HG03521 (cell line): ENCODE measurements around the gene SPACA7.

Experiments used
- ATAC-seq: cut with Tn5 transposase; IDR thresholded peaks from one replicate; pipeline ENCODE4 v1.9.1; 2021; ENCODE audit warnings: mild to moderate bottlenecking, moderate library complexity; ENCODE audit not compliant: unreplicated experiment

Gene SPACA7

DNA sequence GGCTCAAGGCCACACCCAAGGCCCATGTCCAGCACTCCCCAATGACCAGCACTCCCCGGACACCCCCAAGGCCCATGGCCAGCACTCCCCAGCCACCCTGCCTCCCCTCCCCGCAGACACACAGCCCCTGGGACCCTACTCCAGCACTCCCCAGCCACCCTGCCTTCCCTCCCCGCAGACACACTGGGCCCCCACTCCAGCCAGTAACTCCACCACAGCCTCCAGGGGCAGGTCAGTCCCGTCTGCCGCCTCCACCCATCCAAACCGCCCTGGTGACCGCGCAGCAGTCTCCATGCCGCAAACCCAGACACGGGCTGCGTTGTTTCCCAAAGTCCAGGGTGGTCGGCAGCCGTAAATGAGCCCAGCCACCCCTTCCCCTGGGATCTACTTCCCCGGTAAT, 70.7 kb downstream of the SPACA7 start:
- ATAC-seq, result no peak

GRCh38 chr13:112447306-112447705, 71.2 kb downstream of the SPACA7 start:
- ATAC-seq, result no peak

GRCh38 chr13:112447761-112448603, 71.8 kb downstream of the SPACA7 start:
- no peak for ATAC-seq

- ATAC-seq, result no peak
Measured at GRCh38 chr13:112448621-112449544, 72.7 kb downstream of the SPACA7 start.

- no peak for ATAC-seq
Measured at GRCh38 chr13:112449545-112449930, 73.4 kb downstream of the SPACA7 start.

DNA sequence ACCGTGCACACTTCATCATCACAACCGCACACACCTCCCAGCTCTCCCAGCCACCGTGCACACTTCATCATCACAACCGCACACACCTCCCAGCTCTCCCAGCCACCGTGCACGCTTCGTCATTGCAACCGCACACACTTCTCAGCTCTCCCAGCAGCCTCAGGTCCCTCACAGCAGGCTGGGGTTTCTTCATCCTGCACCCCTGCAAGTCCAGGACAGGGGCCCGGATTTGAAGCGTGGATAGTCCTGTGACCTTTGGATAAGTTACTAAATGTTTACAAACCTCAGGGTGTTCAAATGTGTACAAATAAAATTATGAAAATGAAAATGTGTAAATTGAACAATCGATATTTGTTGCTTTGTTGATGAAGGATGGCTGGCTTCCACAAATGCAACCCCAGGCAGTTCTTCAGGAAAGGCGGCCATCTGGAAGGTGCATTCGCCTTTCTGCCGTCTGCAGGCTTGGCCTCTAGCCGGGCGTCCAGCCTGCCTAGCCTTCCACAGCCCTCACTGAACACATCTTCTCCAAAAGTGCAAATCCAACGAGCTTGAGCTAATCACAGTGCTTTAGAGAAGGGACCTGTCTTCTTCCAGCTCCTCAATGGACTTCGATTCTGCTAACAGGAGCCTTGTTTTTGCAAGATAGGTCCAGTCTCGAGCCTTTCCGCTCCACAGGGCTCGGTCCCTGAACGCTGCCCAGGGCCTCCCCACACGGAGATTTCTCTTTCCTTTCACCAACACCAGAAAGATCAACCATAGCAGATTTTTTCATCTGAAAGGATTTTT, 74.2 kb downstream of the SPACA7 start:
- ATAC-seq, result no peak

- no peak for ATAC-seq
Measured at GRCh38 chr13:112450904-112451240, 74.7 kb downstream of the SPACA7 start.

DNA sequence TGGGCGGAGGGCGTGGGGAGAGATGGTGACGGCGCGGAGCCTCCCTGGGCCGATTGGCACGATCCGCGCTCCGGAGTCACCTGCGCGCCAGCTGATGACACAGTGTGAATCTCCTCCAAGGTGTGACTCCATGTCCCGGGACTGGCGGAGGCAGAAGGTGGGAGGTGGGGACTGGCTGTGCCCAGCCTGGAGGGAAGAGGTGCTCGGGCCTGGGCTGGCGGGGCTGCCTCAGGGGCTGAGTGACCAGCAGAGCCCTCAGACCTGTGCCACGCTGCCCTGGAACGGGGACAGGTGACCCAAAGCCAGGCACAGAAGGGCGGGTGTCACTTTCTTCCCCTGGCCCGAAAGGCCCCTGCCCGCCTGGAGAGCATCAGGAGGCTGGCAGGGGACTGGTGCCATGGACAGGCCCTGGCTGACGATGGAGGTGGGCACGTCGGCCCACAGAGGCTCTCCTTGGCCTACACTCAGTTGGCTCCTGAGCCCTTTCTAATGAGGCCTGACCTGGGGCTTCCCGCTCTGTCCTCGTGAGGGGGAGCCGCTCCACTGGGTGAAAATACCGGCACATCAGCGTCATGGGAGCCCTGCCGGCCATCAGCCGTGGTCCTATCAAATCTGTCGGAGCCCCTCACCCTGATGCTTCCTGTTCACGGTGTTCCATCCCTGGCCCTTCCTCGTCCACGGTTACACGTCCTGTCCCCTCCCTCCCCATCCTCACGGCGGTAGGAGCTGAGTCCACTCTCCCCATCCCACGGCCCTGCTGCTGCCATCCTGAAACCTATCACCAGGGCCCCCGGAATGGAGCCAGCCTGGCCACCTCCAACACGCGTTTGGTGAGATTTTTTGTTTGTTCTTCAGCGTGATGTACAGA, 75.6 kb downstream of the SPACA7 start:
- no peak for ATAC-seq

- no peak for ATAC-seq
Measured at GRCh38 chr13:112452380-112453206, 76.4 kb downstream of the SPACA7 start.

- ATAC-seq, result no peak
Measured at GRCh38 chr13:112453207-112453829, 77.2 kb downstream of the SPACA7 start.

GRCh38 chr13:112453874-112454647, 77.9 kb downstream of the SPACA7 start:
- no peak for ATAC-seq

- no peak for ATAC-seq
Measured at GRCh38 chr13:112454648-112455334, 78.6 kb downstream of the SPACA7 start.

DNA sequence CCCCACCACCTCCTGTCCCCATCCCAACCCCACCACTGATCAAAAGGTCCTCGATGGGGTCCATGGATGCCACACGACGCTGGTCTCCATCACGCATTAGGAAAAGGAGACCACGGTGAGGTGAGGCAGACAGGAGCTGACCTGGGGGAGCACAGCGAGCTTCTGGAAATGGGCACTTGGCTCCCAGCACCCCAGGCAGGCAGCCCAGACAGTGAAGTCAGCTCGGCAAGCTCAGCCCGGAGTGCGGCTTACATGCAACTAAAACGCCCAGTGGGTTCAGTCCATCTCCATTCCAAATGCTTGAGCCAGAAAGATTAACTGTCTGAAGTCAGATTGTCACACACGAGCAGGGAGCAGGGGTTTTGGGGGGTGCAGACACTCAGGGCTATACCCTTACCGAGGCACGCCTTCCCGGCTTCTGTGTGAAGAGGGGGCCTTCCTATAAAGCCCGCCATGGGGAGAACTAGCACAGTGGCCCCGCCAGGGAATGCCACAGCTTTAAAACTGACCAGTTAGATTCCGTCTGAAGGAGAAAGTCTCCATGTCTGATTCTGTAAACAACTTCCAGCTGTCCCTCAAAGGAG, 79.4 kb downstream of the SPACA7 start:
- no peak for ATAC-seq

DNA sequence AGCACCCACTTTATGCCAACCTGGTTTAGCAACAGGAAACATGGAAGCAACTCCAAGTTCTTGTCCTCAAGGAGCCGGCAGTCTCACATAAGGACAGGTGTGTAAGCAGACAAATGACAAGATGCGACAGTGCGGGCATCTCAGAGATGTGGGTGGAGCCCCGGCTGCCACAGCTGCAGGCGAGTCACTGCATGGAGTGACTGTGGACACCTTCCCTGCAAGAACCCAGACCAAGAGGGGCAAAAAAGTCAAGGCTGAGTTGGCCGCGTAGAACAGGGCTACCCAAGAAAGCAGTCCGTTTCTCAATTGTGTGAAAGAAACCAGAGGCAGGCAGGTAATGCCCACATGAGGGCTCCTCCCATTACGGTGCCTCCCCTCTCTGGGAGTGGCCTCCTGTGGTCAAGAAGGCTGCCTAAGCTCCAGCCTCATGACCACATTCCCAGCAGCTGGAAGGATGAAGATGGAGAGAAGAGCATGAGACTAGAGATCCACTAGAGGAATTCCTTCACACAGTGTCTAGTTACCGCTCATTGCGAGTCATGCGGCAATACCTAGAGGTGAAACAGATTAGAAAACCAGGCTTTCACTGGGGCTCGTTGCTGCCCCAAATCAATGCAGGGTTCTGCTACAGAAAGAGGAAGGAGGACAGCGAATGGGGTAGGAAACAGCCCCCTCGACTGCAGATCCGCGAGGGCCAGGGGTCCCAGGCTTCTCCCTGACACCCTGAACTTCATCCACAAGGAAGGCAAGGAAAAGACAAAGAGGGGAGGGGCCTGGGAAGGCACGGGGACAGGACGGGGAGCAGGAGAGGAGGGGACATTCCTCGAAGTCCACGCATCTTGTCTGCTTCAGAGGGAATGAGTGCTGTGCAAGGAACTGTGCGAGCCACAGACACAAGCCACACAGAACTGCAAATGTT, 80.2 kb downstream of the SPACA7 start:
- no peak for ATAC-seq

- no peak for ATAC-seq
Measured at GRCh38 chr13:112457081-112457480, 80.9 kb downstream of the SPACA7 start.

- no peak for ATAC-seq
Measured at GRCh38 chr13:112457485-112457884, 81.3 kb downstream of the SPACA7 start.
